ENCODE data around the gene SMDT1.
A peak's percentile ranks its signal among the peaks of the same experiment; 100 is the strongest.
"Not testable (repeated sequence)": the region's sequence is repeated elsewhere in the genome, so short reads cannot be mapped to it uniquely, and the experiment has no call there.

Gene SMDT1

DNA sequence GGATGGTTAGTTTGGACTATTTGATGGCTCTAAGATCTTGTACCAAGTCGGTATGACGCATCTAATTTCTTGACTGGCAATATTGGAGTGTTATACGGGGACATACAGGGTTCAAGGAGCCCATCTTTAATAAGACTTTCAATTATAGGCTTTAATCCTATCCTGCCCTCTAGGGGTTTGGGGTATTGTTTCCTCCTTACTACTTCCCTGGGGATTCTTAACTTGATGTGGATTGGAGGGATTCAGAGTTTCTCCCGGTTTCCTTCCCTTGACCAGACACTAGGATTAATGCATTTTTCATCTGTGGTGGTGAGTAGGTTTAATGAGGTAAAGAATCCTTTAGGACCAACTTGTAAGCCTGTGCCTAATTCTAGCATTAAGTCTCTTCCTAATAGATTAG, 32.3 kb downstream of the SMDT1 start:
- no peak for DNase-seq (ENCODE audit: low read depth)

GRCh38 chr22:42112793-42113192, 33.3 kb downstream of the SMDT1 start:
- not testable (repeated sequence) for DNase-seq (ENCODE audit: low read depth)

DNA sequence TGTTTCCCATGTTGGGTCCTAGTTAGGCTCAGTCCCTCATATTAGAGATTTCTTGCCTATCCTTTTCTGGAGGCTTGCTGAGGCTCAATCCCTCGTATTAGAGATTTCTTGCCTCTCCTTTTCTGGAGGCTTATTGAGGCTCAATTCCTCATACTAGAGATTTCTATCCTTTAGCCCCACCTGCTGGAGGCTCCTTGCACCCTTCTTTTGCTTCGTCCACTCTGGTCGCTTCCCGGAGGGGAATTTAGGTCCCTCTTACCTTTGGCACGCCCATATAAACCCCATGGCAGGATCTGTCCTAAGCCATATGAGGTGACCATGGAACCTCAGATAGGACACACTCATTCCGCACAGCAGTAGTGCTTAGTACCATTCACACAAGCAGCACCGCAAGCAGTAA, 35.2 kb downstream of the SMDT1 start:
- peak; percentile 18 for DNase-seq (ENCODE audit: low read depth)

DNA sequence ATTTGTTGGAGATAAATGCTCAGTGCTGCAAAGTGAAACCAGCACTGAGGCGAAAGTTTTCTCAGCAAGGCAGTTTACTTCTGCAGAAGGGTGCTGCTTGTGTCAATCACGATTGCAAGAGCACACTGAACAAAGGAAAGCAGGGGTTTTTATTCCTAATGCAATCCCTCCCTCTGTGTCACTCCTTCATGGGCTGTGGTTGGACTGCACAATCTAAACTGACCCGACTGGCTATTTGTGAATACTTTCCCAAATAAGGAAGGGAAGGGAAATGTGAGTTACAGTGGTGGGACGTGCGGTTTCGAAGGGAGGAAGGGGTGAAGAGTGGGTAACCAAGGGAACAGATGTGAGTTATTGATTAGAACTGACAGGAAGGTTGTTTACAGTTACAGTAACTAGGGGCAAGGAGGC, 35.9 kb downstream of the SMDT1 start:
- DNase-seq (ENCODE audit: low read depth) = not testable (repeated sequence)

GRCh38 chr22:42116848-42117424, 37.4 kb downstream of the SMDT1 start:
- peak; percentile 54 for DNase-seq (ENCODE audit: low read depth)

GRCh38 chr22:42120231-42121021, 40.9 kb downstream of the SMDT1 start:
- DNase-seq (ENCODE audit: low read depth) = not testable (repeated sequence)

- DNase-seq (ENCODE audit: low read depth) = not testable (repeated sequence)
Measured at GRCh38 chr22:42123529-42123928, 44.0 kb downstream of the SMDT1 start.

DNA sequence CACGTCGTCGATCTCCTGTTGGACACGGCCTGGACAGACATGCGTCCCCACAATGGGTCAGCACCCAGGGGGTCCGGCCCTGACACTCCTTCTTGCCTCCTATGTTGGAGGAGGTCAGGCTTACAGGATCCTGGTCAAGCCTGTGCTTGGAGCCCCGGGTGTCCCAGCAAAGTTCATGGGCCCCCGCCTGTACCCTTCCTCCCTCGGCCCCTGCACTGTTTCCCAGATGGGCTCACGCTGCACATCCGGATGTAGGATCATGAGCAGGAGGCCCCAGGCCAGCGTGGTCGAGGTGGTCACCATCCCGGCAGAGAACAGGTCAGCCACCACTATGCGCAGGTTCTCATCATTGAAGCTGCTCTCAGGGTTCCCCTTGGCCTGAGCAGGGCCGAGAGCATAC, 48.1 kb downstream of the SMDT1 start:
- DNase-seq (ENCODE audit: low read depth) = no peak

GRCh38 chr22:42128007-42128406, 48.5 kb downstream of the SMDT1 start:
- not testable (repeated sequence) for DNase-seq (ENCODE audit: low read depth)

- not testable (repeated sequence) for DNase-seq (ENCODE audit: low read depth)
Measured at GRCh38 chr22:42128776-42129694, 49.5 kb downstream of the SMDT1 start.

DNA sequence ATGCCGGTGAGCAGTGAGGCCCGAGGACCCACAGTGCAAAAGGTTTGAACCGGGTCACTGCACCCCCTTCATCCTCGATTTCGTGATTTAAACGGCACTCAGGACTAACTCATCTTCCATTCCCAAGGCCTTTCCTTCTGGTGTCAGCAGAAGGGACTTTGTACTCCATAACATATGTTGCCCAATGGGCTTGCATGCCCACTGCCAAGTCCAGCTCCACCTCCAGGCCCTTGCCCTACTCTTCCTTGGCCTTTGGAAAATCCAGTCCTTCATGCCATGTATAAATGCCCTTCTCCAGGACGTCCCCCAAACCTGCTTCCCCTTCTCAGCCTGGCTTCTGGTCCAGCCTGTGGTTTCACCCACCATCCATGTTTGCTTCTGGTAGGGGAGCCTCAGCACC, 50.7 kb downstream of the SMDT1 start:
- DNase-seq (ENCODE audit: low read depth) = not testable (repeated sequence)

DNA sequence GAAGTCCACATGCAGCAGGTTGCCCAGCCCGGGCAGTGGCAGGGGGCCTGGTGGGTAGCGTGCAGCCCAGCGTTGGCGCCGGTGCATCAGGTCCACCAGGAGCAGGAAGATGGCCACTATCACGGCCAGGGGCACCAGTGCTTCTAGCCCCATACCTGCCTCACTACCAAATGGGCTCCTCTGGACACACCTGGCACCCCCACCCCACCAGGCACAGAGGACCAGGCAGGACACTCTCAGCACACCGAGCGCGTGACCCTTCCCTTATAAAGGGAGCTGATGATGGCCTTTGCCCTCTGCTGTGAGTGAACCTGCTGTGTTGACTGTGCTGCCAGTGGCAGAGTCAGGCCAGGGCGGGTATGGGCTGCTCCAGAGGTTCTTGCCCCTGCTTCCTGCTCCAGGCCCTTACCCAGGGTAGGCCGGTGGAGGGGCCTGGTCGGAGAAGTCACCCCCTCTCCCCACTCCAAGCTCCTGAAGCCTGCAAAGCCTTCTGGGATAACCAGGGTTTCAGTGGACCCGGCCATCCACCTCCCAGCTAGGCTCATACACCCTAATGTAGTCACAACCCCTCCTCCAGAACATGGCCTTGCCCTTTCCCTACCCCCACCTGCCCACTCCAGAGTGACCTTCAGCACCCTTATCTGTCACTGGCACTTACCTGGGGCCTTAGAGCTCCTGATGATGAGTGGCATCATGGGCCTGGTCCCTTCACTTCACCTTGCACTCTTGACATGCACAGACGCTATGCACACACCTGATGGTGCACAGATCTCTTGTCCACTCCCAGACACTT, 51.3 kb downstream of the SMDT1 start, which contains the start of gene CYP2D6:
Gene CYP2D6 (minus strand): TSS at position 172 of the 793 bp plus-strand sequence. CDS start 19 bp downstream, at position 153.
- DNase-seq (ENCODE audit: low read depth) = not testable (repeated sequence)

GRCh38 chr22:42131562-42131961, 52.1 kb downstream of the SMDT1 start:
- DNase-seq (ENCODE audit: low read depth) = no peak

GRCh38 chr22:42132457-42132856, 53.0 kb downstream of the SMDT1 start:
- DNase-seq (ENCODE audit: low read depth) = no peak

All from fibroblast of gingiva (primary cell).